Stomach smooth muscle (tissue), 2 donors: ENCODE measurements around the gene PLPPR1.

Experiments used
- H3K27ac ChIP-seq: one replicate; pipeline ENCODE4 v1.7.0; 2013; ENCODE audit warnings: mild to moderate bottlenecking, low read length, inconsistent platforms
- H3K27me3 ChIP-seq, 2 donors: one replicate each; pipeline ENCODE4 v1.7.0; 2013; ENCODE audit warnings: low read length in 2 of 2; ENCODE audit not compliant: insufficient read depth in 2 of 2, control insufficient read depth in 1 of 2
- H3K36me3 ChIP-seq, 2 donors: one replicate each; pipeline ENCODE4 v1.7.0; 2013; ENCODE audit warnings: low read length in 2 of 2; ENCODE audit not compliant: control insufficient read depth in 2 of 2, insufficient read depth in 2 of 2
- H3K4me1 ChIP-seq: one replicate; pipeline ENCODE4 v1.7.0; 2013; ENCODE audit warnings: low read length; ENCODE audit not compliant: control insufficient read depth, insufficient read depth
- H3K4me3 ChIP-seq, 2 donors: one replicate each; pipeline ENCODE4 v1.7.0; 2013; ENCODE audit warnings: low read length in 2 of 2
- H3K9ac ChIP-seq, 2 donors: one replicate each; pipeline ENCODE4 v1.7.0; 2013; ENCODE audit warnings: low read length in 2 of 2, mild to moderate bottlenecking in 1 of 2
- H3K9me3 ChIP-seq, 2 donors: one replicate each; pipeline ENCODE4 v1.7.0; 2013; ENCODE audit warnings: low read length in 2 of 2; ENCODE audit not compliant: control insufficient read depth in 2 of 2
- donor health status: healthy.
- donor health status: Pancreatic carcinoma.

The PLPPR1 gene

DNA sequence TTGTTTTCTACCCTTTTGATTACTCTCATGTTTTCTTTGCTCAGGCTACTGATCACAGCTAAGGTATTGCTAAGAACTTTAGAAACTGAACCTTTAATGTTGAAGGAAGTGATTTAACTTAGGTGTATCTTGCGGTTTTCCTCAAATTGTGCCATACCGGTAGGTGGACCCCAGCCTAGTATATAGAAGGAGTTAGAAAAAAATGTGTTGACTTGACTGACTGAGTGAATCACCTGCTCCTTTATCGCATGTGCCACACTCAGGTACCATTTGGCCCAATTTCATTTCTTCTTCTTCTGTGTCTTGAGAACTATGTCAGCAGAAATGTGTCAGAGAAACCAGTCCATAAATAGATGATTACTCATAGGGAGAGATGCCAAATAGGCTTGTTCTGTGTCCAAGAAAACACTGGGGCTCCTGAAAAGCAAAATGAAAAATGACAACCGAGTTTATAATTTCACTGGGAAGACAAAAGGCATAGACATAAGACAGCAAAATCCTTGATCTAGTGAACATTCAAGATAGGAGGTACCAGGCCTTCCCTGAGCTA lies 19.4 kb downstream of the PLPPR1 start:
- H3K9ac ChIP-seq: no peak overlapping the region
- H3K27me3 ChIP-seq: no peaks in the 10 kb centered on the region
- H3K9me3 ChIP-seq: no peaks in the 10 kb centered on the region
- no peak overlapping the region for H3K27ac ChIP-seq
- H3K36me3 ChIP-seq: no peaks in the 10 kb centered on the region
- no peak overlapping the region for H3K4me3 ChIP-seq
- no peaks in the 10 kb centered on the region for H3K4me1 ChIP-seq

DNA sequence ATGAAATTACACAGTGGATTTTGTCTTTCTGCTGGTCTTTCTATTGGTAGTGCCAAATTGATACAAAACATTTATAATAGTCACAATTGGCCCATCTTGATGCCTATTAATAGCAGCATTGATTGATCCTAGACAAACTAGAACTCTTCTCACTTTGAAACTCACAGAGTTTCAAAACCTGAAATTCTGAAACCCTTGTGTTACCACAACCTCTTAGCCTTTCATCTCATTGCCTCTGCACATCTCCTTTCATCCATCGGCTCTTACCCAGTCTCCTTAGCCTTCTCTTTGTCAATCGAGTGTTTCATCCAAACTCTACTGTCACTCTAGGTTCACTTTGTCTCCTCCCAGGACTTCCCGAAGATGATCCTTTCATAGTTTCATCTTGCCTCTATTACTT lies 22.1 kb downstream of the PLPPR1 start:
- H3K27me3 ChIP-seq: no peaks in the 10 kb centered on the region
- no peaks in the 10 kb centered on the region for H3K4me1 ChIP-seq
- no peaks in the 10 kb centered on the region for H3K36me3 ChIP-seq
- no peak overlapping the region for H3K4me3 ChIP-seq
- no peak overlapping the region for H3K9ac ChIP-seq
- H3K27ac ChIP-seq: no peak overlapping the region
- no peaks in the 10 kb centered on the region for H3K9me3 ChIP-seq

DNA sequence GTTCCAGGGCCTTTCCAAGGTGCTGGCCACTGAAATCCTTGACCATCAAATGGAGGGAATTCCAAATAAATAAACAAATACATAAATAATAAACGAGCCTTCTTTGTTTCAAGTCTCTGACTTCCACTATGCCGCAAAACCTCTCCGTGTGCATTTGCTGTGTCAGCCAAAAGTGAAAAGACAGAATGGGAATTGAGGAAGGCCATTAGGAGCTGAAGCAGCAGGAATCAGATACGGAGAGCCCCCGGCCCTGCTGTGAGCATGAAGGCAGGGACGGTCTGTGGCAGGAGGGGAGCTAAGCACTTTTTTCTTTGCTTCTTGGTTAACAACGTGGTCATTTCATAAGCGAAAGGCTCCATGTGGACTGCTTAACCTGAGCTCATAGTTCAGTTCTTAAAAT lies 26.1 kb downstream of the PLPPR1 start:
- Histone ChIP-seq H3K4me1 (no peaks in the 10 kb centered on the region), H3K27me3 (no peaks in the 10 kb centered on the region), H3K36me3 (no peaks in the 10 kb centered on the region), H3K27ac (no peak overlapping the region), H3K9me3 (no peaks in the 10 kb centered on the region), H3K4me3 (no peak overlapping the region), H3K9ac (no peak overlapping the region)

DNA sequence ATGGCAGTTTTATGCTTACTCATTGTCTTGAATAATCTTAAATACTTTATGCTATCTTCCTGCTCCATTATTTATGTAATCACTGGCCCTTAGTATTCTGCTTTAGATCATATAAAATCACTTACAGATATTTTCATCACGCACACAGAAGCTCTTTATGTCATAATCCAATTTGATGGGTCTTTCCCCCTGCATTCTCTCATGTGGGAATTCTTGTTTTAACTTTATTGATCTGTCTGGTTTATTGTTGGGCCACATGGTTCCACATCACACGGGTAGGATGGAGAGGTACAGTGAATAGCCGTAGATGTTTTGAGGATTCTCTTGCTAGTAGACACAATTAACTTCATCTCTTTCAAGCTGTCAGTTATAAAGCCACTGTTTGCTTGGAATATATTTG lies 27.0 kb downstream of the PLPPR1 start:
- Histone ChIP-seq H3K9me3 (no peaks in the 10 kb centered on the region), H3K4me1 (no peaks in the 10 kb centered on the region), H3K27me3 (no peaks in the 10 kb centered on the region), H3K9ac (no peak overlapping the region), H3K36me3 (no peaks in the 10 kb centered on the region), H3K4me3 (no peak overlapping the region), H3K27ac (no peak overlapping the region)

DNA sequence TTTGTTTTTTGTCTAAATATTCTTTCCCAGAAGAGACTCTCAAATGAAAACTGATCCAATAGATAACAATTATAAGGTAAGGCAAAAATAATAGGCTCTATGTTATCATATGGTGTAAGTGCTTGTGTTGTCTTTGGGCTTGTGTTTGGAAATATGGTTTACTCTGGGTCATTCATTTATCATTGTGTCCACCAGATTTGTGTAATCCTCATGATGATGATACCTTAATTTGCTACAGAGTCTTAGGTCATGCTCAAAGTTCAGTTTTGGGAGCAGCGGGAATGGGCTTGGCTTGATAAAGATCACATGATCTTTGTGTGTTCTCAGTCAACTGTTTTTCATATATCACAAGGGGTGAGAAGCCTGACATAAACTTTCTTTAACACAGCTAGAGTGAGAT lies 34.2 kb downstream of the PLPPR1 start:
- no peaks in the 10 kb centered on the region for H3K27me3 ChIP-seq
- H3K4me3 ChIP-seq: no peak overlapping the region
- no peaks in the 10 kb centered on the region for H3K9me3 ChIP-seq
- H3K9ac ChIP-seq: no peak overlapping the region
- no peaks in the 10 kb centered on the region for H3K4me1 ChIP-seq
- no peaks in the 10 kb centered on the region for H3K36me3 ChIP-seq
- H3K27ac ChIP-seq: no peak overlapping the region

DNA sequence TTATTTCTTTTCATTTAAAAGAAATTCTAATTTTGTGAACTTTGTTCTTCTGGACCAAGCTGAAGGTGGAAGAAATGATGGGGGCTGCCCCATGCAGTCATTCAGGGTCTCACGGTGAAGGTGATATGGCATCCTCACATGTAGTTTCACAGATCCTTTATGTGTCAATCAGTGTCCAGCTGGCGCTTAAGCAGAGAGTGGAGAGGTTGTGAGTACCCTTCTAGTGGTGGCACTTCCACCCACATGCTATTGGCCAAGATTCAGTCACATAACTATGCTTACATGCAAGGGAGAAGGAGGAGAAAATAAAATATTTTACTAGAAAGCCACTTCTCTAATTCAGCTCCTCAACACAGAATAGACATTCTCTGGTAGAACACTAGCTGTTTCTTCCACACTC lies 34.7 kb downstream of the PLPPR1 start:
- Histone ChIP-seq H3K9ac (no peak overlapping the region), H3K9me3 (no peaks in the 10 kb centered on the region), H3K4me3 (no peak overlapping the region), H3K27me3 (no peaks in the 10 kb centered on the region), H3K36me3 (no peaks in the 10 kb centered on the region), H3K4me1 (no peaks in the 10 kb centered on the region), H3K27ac (no peak overlapping the region)

DNA sequence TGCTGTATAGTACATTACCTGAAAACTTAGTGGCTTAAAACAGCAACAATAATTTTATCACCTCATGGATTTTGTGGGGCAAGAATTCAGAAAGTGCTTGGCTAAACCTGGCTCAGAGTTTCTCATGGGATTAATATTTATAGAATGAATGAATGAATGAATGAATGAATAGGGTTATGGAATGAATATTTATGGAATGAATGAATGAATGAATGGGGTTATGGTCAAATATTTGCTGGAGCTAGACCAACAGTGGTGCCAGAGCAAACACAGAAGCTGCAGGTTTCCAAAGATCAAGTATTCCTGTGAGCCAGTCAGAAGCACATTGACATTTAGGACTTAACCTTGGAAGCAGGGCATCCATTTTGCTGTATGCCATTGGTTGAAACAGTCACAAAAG lies 35.7 kb downstream of the PLPPR1 start:
- H3K36me3 ChIP-seq: no peaks in the 10 kb centered on the region
- H3K27ac ChIP-seq: no peak overlapping the region
- H3K4me1 ChIP-seq: no peaks in the 10 kb centered on the region
- H3K9ac ChIP-seq: no peak overlapping the region
- H3K9me3 ChIP-seq: no peaks in the 10 kb centered on the region
- no peak overlapping the region for H3K4me3 ChIP-seq
- no peaks in the 10 kb centered on the region for H3K27me3 ChIP-seq

DNA sequence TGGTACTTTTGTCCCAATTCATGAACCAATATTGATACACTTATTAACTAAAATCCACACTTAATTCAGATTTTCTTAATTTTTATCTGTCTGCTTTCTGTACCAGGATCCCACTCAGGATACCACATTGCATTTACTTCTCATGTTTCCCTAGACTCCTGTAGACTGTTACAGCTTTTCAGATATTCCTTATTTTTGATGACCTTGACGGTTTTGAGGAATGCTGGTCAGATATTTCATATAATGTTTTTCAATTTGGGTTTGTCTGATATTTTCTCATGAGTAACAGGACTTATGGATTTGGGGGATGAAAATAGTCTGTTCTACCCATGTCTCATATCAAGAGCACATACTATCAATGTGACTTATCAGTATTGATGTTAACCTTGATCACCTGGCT lies 37.4 kb downstream of the PLPPR1 start:
- H3K4me3 ChIP-seq: no peak overlapping the region
- no peaks in the 10 kb centered on the region for H3K9me3 ChIP-seq
- H3K4me1 ChIP-seq: no peaks in the 10 kb centered on the region
- no peak overlapping the region for H3K27ac ChIP-seq
- H3K27me3 ChIP-seq: no peaks in the 10 kb centered on the region
- no peaks in the 10 kb centered on the region for H3K36me3 ChIP-seq
- H3K9ac ChIP-seq: no peak overlapping the region

DNA sequence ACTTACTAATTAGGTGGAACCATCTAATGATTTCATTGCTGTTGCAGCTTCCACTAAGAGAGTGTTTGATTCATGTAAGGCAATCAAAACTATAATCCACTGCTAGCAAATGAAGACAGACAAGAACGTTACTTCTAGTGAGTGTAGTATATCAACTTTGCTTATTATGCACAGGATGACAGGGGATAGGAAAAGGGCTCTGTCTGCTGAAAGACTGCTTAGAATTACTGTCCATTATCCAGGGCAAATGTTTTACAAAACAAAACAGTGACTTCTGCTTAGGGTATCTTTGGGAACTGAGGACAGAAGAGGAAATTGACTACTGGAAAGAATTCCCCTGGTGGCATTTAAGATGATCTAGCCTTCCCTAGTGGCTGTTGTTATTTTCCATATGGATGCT lies 40.2 kb downstream of the PLPPR1 start:
- H3K9ac ChIP-seq: no peak overlapping the region
- no peak overlapping the region for H3K4me3 ChIP-seq
- H3K27me3 ChIP-seq: no peaks in the 10 kb centered on the region
- H3K9me3 ChIP-seq: no peaks in the 10 kb centered on the region
- no peaks in the 10 kb centered on the region for H3K4me1 ChIP-seq
- no peak overlapping the region for H3K27ac ChIP-seq
- no peaks in the 10 kb centered on the region for H3K36me3 ChIP-seq

DNA sequence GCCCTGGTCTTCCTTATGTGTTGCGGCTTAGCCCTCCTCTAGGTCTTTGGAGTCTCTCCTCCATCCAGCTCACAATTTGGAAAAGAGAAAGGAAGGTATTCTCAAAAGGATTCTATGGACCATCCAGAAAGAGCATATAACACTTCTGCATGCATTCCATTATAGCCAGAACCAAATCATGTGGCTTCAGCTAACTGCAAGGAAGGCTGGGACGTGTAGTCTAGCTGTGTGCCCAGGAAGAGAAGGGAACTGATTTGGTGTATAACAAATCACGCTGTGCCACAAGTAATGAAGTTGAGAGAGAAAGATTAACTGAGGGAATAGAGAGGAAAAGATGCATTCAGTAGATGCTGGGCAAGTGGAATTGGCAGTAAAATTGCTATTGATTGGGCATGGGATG lies 43.7 kb downstream of the PLPPR1 start:
- H3K4me3 ChIP-seq: no peak overlapping the region
- no peaks in the 10 kb centered on the region for H3K36me3 ChIP-seq
- no peaks in the 10 kb centered on the region for H3K9me3 ChIP-seq
- H3K27ac ChIP-seq: no peak overlapping the region
- H3K27me3 ChIP-seq: no peaks in the 10 kb centered on the region
- H3K4me1 ChIP-seq: no peaks in the 10 kb centered on the region
- no peak overlapping the region for H3K9ac ChIP-seq

DNA sequence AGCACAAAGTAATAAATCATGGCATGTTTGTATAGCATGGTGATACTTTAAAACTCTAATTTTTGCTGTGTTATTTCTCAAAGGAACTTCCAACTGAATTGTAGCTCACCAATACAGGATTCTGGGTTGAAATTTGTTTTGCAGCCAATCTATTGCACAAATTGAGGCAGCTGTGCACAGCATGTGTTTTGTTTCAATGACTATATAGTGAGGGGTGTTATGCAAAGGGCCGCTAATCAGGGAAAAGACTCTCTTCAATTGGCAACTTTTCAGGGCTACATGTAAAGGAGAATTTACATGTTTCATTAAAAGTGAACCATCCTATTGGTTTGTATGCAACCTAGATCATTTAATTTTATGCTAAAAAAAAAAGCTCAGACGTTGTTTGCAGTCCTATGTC lies 44.6 kb downstream of the PLPPR1 start:
- no peaks in the 10 kb centered on the region for H3K36me3 ChIP-seq
- H3K27me3 ChIP-seq: no peaks in the 10 kb centered on the region
- no peaks in the 10 kb centered on the region for H3K4me1 ChIP-seq
- H3K9ac ChIP-seq: no peak overlapping the region
- H3K4me3 ChIP-seq: no peak overlapping the region
- H3K27ac ChIP-seq: no peak overlapping the region
- H3K9me3 ChIP-seq: no peaks in the 10 kb centered on the region
